Measurements from ENCODE around the gene ADCY7.

The ADCY7 gene

GRCh38 chr16:50320310-50320709 is 54.0 kb downstream of the ADCY7 start:
- no peak overlapping the region for H3K9ac ChIP-seq (ENCODE audit: low read length)
- H3K4me1 ChIP-seq (ENCODE audit: control insufficient read depth, insufficient read depth, low read length): no peaks in the 10 kb centered on the region
- H3K27me3 ChIP-seq (ENCODE audit: control insufficient read depth, insufficient read depth, low read length): no peaks in the 10 kb centered on the region
- no peak overlapping the region for H3K4me3 ChIP-seq (ENCODE audit: low read length)
- H3K36me3 ChIP-seq (ENCODE audit: control insufficient read depth, insufficient read depth, low read length): peaks cover 12% of the 10 kb centered on the region
- no peaks in the 10 kb centered on the region for H3K9me3 ChIP-seq (ENCODE audit: control insufficient read depth, low read length)

- H3K36me3 ChIP-seq (ENCODE audit: control insufficient read depth, insufficient read depth, low read length): peaks cover 7% of the 10 kb centered on the region
Observed at GRCh38 chr16:50322333-50322732, 56.0 kb downstream of the ADCY7 start.

GRCh38 chr16:50323335-50324011 is 57.1 kb downstream of the ADCY7 start:
- Histone ChIP-seq H3K4me1 (ENCODE audit: control insufficient read depth, insufficient read depth, low read length) (no peaks in the 10 kb centered on the region), H3K27me3 (ENCODE audit: control insufficient read depth, insufficient read depth, low read length) (no peaks in the 10 kb centered on the region), H3K36me3 (ENCODE audit: control insufficient read depth, insufficient read depth, low read length) (peaks cover 7% of the 10 kb centered on the region), H3K4me3 (ENCODE audit: low read length) (no peak overlapping the region), H3K9ac (ENCODE audit: low read length) (no peak overlapping the region), H3K9me3 (ENCODE audit: control insufficient read depth, low read length) (no peaks in the 10 kb centered on the region)

More at GRCh38 chr16:50322333-50322732, 56.0 kb downstream of the ADCY7 start:
- no peaks in the 10 kb centered on the region for H3K9me3 ChIP-seq (ENCODE audit: control insufficient read depth, low read length)
- H3K4me3 ChIP-seq (ENCODE audit: low read length): no peak overlapping the region
- H3K27me3 ChIP-seq (ENCODE audit: control insufficient read depth, insufficient read depth, low read length): no peaks in the 10 kb centered on the region
- H3K4me1 ChIP-seq (ENCODE audit: control insufficient read depth, insufficient read depth, low read length): no peaks in the 10 kb centered on the region
- H3K9ac ChIP-seq (ENCODE audit: low read length): no peak overlapping the region

- Histone ChIP-seq H3K27me3 (ENCODE audit: control insufficient read depth, insufficient read depth, low read length) (no peaks in the 10 kb centered on the region), H3K36me3 (ENCODE audit: control insufficient read depth, insufficient read depth, low read length) (peaks cover 7% of the 10 kb centered on the region), H3K4me3 (ENCODE audit: low read length) (no peak overlapping the region), H3K9me3 (ENCODE audit: control insufficient read depth, low read length) (no peaks in the 10 kb centered on the region), H3K9ac (ENCODE audit: low read length) (no peak overlapping the region), H3K4me1 (ENCODE audit: control insufficient read depth, insufficient read depth, low read length) (no peaks in the 10 kb centered on the region)
Observed at GRCh38 chr16:50324345-50324744, 58.0 kb downstream of the ADCY7 start.

GRCh38 chr16:50326264-50326663 is 59.9 kb downstream of the ADCY7 start:
- no peaks in the 10 kb centered on the region for H3K36me3 ChIP-seq (ENCODE audit: control insufficient read depth, insufficient read depth, low read length)
- H3K27me3 ChIP-seq (ENCODE audit: control insufficient read depth, insufficient read depth, low read length): no peaks in the 10 kb centered on the region
- no peak overlapping the region for H3K4me3 ChIP-seq (ENCODE audit: low read length)
- H3K4me1 ChIP-seq (ENCODE audit: control insufficient read depth, insufficient read depth, low read length): no peaks in the 10 kb centered on the region
- H3K9ac ChIP-seq (ENCODE audit: low read length): no peak overlapping the region
- no peaks in the 10 kb centered on the region for H3K9me3 ChIP-seq (ENCODE audit: control insufficient read depth, low read length)

- H3K4me3 ChIP-seq (ENCODE audit: low read length): no peak overlapping the region
- H3K9ac ChIP-seq (ENCODE audit: low read length): no peak overlapping the region
- H3K4me1 ChIP-seq (ENCODE audit: control insufficient read depth, insufficient read depth, low read length): no peaks in the 10 kb centered on the region
- H3K27me3 ChIP-seq (ENCODE audit: control insufficient read depth, insufficient read depth, low read length): no peaks in the 10 kb centered on the region
- no peaks in the 10 kb centered on the region for H3K36me3 ChIP-seq (ENCODE audit: control insufficient read depth, insufficient read depth, low read length)
- no peaks in the 10 kb centered on the region for H3K9me3 ChIP-seq (ENCODE audit: control insufficient read depth, low read length)
Observed at GRCh38 chr16:50326835-50327465, 60.6 kb downstream of the ADCY7 start.

GRCh38 chr16:50329446-50330189 is 63.3 kb downstream of the ADCY7 start:
- Histone ChIP-seq H3K9me3 (ENCODE audit: control insufficient read depth, low read length) (no peaks in the 10 kb centered on the region), H3K36me3 (ENCODE audit: control insufficient read depth, insufficient read depth, low read length) (no peaks in the 10 kb centered on the region), H3K4me1 (ENCODE audit: control insufficient read depth, insufficient read depth, low read length) (peaks cover 6% of the 10 kb centered on the region), H3K9ac (ENCODE audit: low read length) (no peak overlapping the region), H3K27me3 (ENCODE audit: control insufficient read depth, insufficient read depth, low read length) (no peaks in the 10 kb centered on the region), H3K4me3 (ENCODE audit: low read length) (no peak overlapping the region)

- Histone ChIP-seq H3K9ac (ENCODE audit: low read length) (no peak overlapping the region), H3K9me3 (ENCODE audit: control insufficient read depth, low read length) (no peaks in the 10 kb centered on the region), H3K36me3 (ENCODE audit: control insufficient read depth, insufficient read depth, low read length) (no peaks in the 10 kb centered on the region), H3K27me3 (ENCODE audit: control insufficient read depth, insufficient read depth, low read length) (no peaks in the 10 kb centered on the region), H3K4me1 (ENCODE audit: control insufficient read depth, insufficient read depth, low read length) (peaks cover 6% of the 10 kb centered on the region), H3K4me3 (ENCODE audit: low read length) (no peak overlapping the region)
Observed at GRCh38 chr16:50331570-50331969, 65.2 kb downstream of the ADCY7 start.

- Histone ChIP-seq H3K27me3 (ENCODE audit: control insufficient read depth, insufficient read depth, low read length) (no peaks in the 10 kb centered on the region), H3K36me3 (ENCODE audit: control insufficient read depth, insufficient read depth, low read length) (no peaks in the 10 kb centered on the region), H3K4me1 (ENCODE audit: control insufficient read depth, insufficient read depth, low read length) (peaks cover 6% of the 10 kb centered on the region)
Observed at GRCh38 chr16:50332599-50332998, 66.2 kb downstream of the ADCY7 start.

GRCh38 chr16:50334106-50334975 is 68.0 kb downstream of the ADCY7 start:
- Histone ChIP-seq H3K27me3 (ENCODE audit: control insufficient read depth, insufficient read depth, low read length) (no peaks in the 10 kb centered on the region), H3K9me3 (ENCODE audit: control insufficient read depth, low read length) (no peaks in the 10 kb centered on the region), H3K9ac (ENCODE audit: low read length) (no peak overlapping the region), H3K4me1 (ENCODE audit: control insufficient read depth, insufficient read depth, low read length) (peaks cover 6% of the 10 kb centered on the region), H3K4me3 (ENCODE audit: low read length) (no peak overlapping the region), H3K36me3 (ENCODE audit: control insufficient read depth, insufficient read depth, low read length) (no peaks in the 10 kb centered on the region)

More at GRCh38 chr16:50332599-50332998, 66.2 kb downstream of the ADCY7 start:
- Histone ChIP-seq H3K9me3 (ENCODE audit: control insufficient read depth, low read length) (no peaks in the 10 kb centered on the region), H3K4me3 (ENCODE audit: low read length) (no peak overlapping the region), H3K9ac (ENCODE audit: low read length) (no peak overlapping the region)

GRCh38 chr16:50335196-50335958 is 69.0 kb downstream of the ADCY7 start:
- Histone ChIP-seq H3K36me3 (ENCODE audit: control insufficient read depth, insufficient read depth, low read length) (no peaks in the 10 kb centered on the region), H3K27me3 (ENCODE audit: control insufficient read depth, insufficient read depth, low read length) (no peaks in the 10 kb centered on the region), H3K4me1 (ENCODE audit: control insufficient read depth, insufficient read depth, low read length) (peaks cover 6% of the 10 kb centered on the region)

More at GRCh38 chr16:50335196-50335958, 69.0 kb downstream of the ADCY7 start:
- H3K9me3 ChIP-seq (ENCODE audit: control insufficient read depth, low read length): no peaks in the 10 kb centered on the region
- H3K9ac ChIP-seq (ENCODE audit: low read length): no peak overlapping the region
- H3K4me3 ChIP-seq (ENCODE audit: low read length): no peak overlapping the region
